Measurements from ENCODE around the gene BID. TPM values are rescaled to one million over a fixed set of nuclear protein-coding genes. Genes with fewer than 3 reads are reported as not detected.
"Not testable (repeated sequence)": the region's sequence is repeated elsewhere in the genome, so short reads cannot be mapped to it uniquely, and the experiment has no call there.

The BID gene
- total RNA-seq, 1 donor from 2014 or later = 43.3 TPM

GRCh38 chr22:17769716-17770082 lies 4.6 kb downstream of the BID start:
- DNase-seq (ENCODE audit: low read depth in 2 of 2) = no peak

DNA sequence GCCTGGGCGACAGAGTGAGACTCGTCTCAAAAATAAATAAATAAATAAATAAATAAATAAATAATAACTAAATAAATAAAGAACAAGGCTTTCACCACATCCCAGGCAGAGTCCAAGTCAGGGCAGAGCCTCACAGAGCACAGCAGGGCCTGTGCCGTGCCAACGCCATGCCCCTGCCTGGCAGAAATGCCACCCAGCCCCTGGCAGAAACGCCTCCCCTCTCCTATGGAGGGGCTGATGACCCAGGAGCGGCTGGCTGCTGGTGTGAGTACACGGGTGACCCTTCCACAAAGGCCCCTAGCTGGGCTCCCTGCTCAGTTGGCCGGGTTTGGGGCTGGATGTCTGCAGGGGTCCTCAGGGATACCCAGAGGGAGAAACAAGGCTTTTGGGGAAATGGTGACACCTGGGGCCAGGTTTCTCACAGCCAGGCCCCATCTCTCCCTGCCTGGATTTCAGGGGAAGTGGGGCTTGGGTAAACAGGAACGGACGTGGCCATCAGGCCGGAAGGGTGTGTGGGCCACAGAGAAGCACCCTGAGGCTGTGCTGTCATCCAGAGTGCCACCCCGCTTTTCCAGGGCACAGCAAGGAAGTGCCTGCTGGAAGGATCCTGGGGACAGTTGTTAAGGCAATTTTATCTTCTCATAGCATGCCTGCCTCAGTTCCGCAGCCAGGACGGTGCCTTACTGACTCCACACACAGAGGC lies 5.1 kb downstream of the BID start:
- no peak for DNase-seq (ENCODE audit: low read depth in 2 of 2)

GRCh38 chr22:17767233-17768065 lies 6.8 kb downstream of the BID start:
- no peak for DNase-seq (ENCODE audit: low read depth in 2 of 2)

DNA sequence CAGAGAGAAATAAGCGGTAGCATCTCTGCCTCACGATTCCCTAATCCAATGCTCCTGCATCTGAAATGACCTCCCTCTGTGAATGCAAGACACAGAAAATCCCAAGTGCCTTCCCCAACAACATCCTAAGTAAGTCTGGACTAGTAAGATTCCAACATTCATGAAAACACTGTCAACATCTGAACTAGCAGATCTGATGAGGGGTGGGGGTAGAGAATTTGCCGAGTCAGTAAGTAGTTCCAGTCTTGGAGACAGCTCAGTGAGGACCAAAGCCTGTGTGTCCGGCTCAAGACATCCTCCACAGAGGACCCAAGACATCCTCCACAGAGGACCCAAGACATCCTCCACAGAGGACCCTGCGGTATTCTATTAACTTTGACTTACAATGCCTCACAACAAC lies 9.4 kb downstream of the BID start:
- DNase-seq (ENCODE audit: low read depth in 2 of 2) = not testable (repeated sequence)

GRCh38 chr22:17764036-17764435 lies 10.2 kb downstream of the BID start:
- DNase-seq (ENCODE audit: low read depth in 2 of 2) = no peak

DNA sequence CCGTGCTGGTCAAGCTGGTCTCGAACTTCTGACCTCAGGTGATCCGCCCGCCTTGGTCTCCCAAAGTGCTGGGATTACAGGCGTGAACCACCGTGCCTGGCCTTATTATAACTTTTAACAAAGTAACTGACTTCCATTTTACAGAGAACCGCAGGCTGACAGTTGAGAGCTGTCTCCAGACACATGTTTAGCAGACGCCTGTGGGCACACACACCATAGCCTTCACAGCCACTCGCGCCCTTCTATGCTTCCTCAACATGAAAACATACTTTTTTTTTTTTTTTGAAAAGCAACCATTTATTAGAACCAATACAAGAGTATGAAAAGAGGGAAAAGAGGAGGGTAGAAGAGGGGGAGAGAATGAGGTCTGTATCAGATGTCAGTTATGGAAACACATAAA lies 10.8 kb downstream of the BID start:
- not testable (repeated sequence) for DNase-seq (ENCODE audit: low read depth in 2 of 2)

DNA sequence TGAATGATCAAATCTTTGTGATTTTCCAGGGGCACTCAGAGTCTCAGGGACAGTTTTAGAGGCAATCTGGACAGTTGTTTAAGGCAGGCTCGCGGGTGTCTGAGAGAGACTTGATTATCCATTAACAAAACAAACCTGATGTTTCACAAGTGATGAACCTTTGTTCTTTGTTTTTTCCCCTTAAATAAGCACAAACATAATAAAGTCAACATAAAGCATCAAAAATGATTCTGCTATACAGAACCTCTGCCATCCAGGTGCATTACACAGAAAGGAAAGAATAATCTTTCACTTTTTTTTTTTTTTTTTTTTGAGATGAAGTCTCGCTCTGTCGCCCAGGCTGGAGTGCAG lies 13.2 kb downstream of the BID start:
- DNase-seq (ENCODE audit: low read depth in 2 of 2) = no peak

- peak; percentile 35 to 49 for DNase-seq (ENCODE audit: low read depth in 2 of 2)
These were observed 19.9 kb downstream of the BID start for GRCh38 chr22:17754233-17754925.

DNA sequence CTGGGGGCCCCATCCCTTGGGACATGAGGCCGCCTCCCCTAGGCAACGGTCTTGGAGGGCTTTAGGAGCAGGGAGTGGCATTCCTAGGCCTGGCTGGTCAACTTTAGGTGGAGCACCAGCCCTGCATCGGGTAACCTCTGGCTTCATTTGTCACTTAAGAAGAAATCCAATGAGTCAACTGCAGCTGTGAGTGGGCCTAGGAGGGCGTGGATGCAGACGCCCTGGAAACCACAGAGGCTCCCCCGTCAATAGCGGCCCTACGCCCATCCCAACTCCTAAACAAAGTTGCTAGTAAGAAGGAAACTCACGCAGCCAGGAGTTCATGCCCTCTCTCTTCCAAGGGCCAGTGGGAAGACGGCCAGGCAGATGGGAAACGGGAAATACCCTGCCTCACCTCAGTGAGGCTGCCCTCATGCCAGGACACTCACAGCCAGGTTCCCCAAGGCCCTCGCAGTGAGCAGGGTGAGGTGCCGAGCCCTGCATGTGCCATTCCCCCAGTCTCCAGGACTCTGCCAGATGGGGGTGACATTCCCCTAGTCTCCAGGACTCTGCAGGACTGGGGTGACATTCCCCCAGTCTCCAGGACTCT lies 20.8 kb downstream of the BID start:
- peak in 1 of 2 donors; percentile 76 for DNase-seq (ENCODE audit: low read depth in 2 of 2)

- no peak for DNase-seq (ENCODE audit: low read depth in 2 of 2)
These were observed 22.7 kb downstream of the BID start for GRCh38 chr22:17751596-17751995.

DNA sequence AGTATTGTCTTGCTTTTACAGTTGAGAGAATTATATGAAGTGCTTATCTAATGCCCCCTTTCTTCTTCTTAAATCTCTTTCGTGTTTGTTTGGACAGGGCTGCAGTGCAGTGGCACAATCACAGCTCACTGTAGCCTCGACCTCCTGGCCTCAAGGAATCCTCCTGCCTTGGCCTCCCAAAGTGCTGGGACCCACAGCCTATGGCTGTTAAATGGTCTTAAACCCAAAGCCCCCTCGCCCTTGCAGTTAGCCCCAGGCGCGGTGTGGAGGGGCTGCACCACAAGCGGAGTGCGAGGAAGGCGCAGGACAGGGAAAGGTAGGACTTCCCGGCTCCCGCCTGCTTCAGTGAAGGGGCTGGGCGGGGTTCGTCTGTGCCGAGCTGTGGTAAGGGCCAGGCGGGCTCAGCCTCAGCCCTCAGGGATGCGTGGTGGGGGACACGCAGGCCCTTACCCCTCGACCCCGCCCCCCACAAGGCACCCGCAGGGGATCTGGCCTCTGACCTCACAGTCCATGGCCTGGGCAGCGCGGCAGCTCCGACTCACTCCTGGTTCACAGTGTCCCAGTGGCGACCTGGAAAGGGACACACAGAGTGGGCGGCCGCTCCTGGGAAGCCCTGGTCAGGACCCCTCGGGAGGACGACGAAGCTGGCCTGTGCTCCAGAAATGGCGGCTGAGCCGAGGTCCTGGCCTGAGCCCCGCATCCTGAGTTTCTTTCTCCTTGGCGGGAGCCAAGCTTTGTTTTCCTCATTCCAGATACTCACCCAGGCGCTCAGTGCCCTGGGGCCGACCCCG lies 24.5 kb downstream of the BID start:
- no peak for DNase-seq (ENCODE audit: low read depth in 2 of 2)

GRCh38 chr22:17748555-17749353 lies 25.5 kb downstream of the BID start:
- DNase-seq (ENCODE audit: low read depth in 2 of 2) = no peak

DNA sequence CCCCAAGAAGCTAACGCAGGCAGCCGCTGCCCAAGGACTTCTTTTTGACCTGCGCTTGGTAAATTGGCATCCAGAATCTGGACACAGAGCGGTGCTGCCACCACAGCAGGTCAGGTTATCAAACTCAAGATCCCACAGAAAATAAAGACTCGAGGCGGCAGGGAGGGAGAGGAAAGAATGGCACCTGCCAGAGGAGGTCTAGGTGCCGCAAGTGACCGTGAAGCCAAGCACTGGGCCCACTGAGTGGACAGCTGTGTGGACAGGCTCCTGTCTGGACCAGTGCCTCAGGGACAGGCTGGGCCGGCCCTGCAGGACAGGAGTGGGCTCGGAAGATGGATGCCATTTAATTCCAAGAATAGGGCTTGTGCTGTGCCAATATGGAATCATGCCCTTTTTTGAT lies 27.4 kb downstream of the BID start:
- DNase-seq (ENCODE audit: low read depth in 2 of 2) = no peak

GRCh38 chr22:17744430-17744829 lies 29.8 kb downstream of the BID start:
- DNase-seq (ENCODE audit: low read depth in 2 of 2) = no peak

DNA sequence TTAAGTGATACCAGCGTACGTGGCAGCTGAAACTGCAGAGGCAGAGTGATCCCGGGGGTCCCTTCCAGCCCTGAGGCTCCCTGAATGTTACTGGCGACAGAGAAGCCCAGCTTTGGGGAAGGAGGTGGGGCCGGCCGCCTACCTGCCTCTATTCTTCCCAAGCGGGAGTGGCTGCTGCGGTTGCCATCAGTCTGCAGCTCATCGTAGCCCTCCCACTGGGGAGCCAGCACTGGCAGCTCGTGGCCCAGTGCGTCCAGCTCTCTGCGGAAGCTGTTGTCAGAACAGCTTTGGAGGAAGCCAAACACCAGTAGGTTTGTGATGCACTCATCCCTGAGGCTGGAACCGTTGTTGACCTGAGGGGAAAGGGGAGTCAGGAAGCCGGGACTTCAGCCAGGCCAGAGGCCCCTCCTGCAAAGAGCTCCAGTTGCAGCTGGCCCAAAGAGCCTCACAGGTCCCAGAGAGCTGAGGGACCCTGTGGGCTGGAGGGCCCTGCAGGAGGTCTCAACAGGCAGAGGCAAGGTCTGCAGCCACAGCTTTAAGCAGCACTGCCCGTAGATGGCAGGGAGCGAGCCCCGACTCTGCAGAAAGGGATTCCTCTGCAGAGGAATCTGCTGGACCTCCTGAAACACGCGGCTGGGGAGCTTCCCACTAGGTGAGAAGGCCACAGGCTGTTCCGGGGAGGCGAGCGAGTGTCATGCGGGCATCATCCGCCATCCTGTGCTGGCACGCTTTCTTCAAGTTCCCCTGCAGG lies 30.4 kb downstream of the BID start:
- DNase-seq (ENCODE audit: low read depth in 2 of 2) = peak; percentile 25 to 71

- DNase-seq (ENCODE audit: low read depth in 2 of 2) = peak; percentile 69 to 77
These were observed 31.8 kb downstream of the BID start for GRCh38 chr22:17742527-17742902.

- no peak for DNase-seq (ENCODE audit: low read depth in 2 of 2)
These were observed 32.3 kb downstream of the BID start for GRCh38 chr22:17741866-17742526.

DNA sequence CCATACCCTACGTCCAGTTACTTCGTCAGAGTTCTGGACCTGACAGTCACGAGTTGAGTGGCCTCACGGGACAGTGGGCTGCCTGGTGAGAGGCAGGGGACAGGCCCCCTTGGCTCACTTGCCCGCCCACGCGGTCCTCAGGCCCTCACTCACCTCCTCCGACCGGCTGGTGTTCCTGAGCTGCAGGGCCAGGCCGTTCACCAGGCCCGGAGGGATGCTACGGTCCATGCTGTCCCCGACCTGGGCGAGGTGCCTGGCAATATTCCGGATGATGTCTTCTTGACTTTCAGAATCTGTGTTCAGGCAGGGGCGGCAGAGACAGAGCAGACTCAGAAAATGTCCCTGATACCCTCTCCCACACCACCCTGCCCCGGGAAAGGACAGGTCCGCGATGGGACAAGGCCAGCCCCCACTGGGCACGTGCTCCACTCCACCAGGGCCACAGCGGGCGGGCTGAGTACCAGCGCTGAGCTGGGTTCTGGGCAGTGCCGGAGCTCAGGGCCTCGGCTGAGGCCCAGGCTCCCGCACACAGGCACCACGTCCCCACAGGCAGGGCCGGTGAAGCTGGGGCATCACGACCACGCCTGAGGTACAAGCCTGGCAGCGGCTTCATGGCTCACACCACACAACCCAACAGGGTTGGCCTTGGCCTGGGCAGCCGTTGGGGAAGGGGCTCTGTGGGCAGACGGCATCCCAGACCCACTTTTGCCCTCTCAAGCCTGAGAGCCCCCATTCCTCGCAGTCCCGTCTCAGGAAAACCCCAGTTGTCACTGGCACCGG lies 34.9 kb downstream of the BID start:
- DNase-seq (ENCODE audit: low read depth in 2 of 2) = no peak

All from lung microvascular endothelial cell (primary cell).